ENCODE results near the gene PMM1. TPM values are rescaled to one million over a fixed set of nuclear protein-coding genes. Genes with fewer than 3 reads are reported as not detected.

The PMM1 gene
- total RNA-seq, 1 experiment from 2014 or later: 18.6 TPM

- ATAC-seq (no peak), DNase-seq (no peak)
- H2AFZ ChIP-seq (ENCODE audit: low read length): no peak overlapping the region
- BruUV-seq (replicated peaks): no TSS peak
- H3K9ac ChIP-seq (ENCODE audit: low read length): no peak overlapping the region
- intact Hi-C loops (cut with micrococcal nuclease): no loop called here
- no peaks in the 10 kb centered on the region for H3K9me2 ChIP-seq (replicated peaks; ENCODE audit: low read length)
- no peaks in the 10 kb centered on the region for H3K9me3 ChIP-seq (ENCODE audit: low read length)
- no peak overlapping the region for H3K27ac ChIP-seq (ENCODE audit: low read length)
- H3K4me2 ChIP-seq (ENCODE audit: low read length): no peak overlapping the region
- ChIA-PET CTCF (interaction anchor here (0.6 kb wide), 1 partner anchor 154 kb away, joined by 3 read pairs; no protein-coding TSS in a partner anchor), POLR2A (ENCODE audit: unreplicated experiment) (interaction anchor here (0.6 kb wide), 1 partner anchor 36 kb away, joined by 6 read pairs; no protein-coding TSS in a partner anchor)
- no peaks in the 10 kb centered on the region for H3K36me3 ChIP-seq (ENCODE audit: low read depth, low read length)
- no peaks in the 10 kb centered on the region for H3K27me3 ChIP-seq (ENCODE audit: low read length)
- H3K79me2 ChIP-seq (ENCODE audit: low read length): no peaks in the 10 kb centered on the region
- H3K4me3 ChIP-seq (ENCODE audit: low read length): no peak overlapping the region
- H3K4me1 ChIP-seq (ENCODE audit: insufficient read depth, low read length): 0 out of 2 replicates have a peak, but pooled peaks cover under 1% of the 10 kb centered on the region
- H3F3A ChIP-seq (ENCODE audit: low read length, unreplicated experiment): no peaks in the 10 kb centered on the region
- no peaks in the 10 kb centered on the region for H4K20me1 ChIP-seq (ENCODE audit: low read length)
- TF ChIP-seq CTCF (conservative IDR thresholded peaks at IDR 0.05; ENCODE audit: low read depth, low read length) (no peak), EZH2phosphoT487 (IDR thresholded peaks at IDR 0.05; ENCODE audit: borderline replicate concordance, low read length) (no peak), EZH2 (IDR thresholded peaks at IDR 0.05; ENCODE audit: low read length, unreplicated experiment) (no peak)
These were observed 32.0 kb downstream of the PMM1 start for GRCh38 chr22:41557401-41558240.

- H3K4me1 ChIP-seq (ENCODE audit: insufficient read depth, low read length): no peaks in the 10 kb centered on the region
- intact Hi-C loops (cut with micrococcal nuclease): no loop called here
These were observed 33.1 kb downstream of the PMM1 start for GRCh38 chr22:41556561-41556960.

More at GRCh38 chr22:41556561-41556960, 33.1 kb downstream of the PMM1 start:
- H3K9me2 ChIP-seq (replicated peaks; ENCODE audit: low read length): no peaks in the 10 kb centered on the region
- H3K27me3 ChIP-seq (ENCODE audit: low read length): no peaks in the 10 kb centered on the region
- ChIA-PET POLR2A (ENCODE audit: unreplicated experiment) (no interaction called here), CTCF (interaction anchor here (0.6 kb wide), 1 partner anchor 153 kb away, joined by 3 read pairs; no protein-coding TSS in a partner anchor)
- no TSS peak for BruUV-seq (replicated peaks)
- no peak overlapping the region for H3K27ac ChIP-seq (ENCODE audit: low read length)
- no peaks in the 10 kb centered on the region for H3K79me2 ChIP-seq (ENCODE audit: low read length)
- no peaks in the 10 kb centered on the region for H3F3A ChIP-seq (ENCODE audit: low read length, unreplicated experiment)
- no peaks in the 10 kb centered on the region for H4K20me1 ChIP-seq (ENCODE audit: low read length)
- no peak overlapping the region for H3K9ac ChIP-seq (ENCODE audit: low read length)
- DNase-seq (no peak), ATAC-seq (no peak)
- H3K4me3 ChIP-seq (ENCODE audit: low read length): no peak overlapping the region
- no peak overlapping the region for H3K4me2 ChIP-seq (ENCODE audit: low read length)
- no peaks in the 10 kb centered on the region for H3K36me3 ChIP-seq (ENCODE audit: low read depth, low read length)
- no peak for TF ChIP-seq EZH2 (IDR thresholded peaks at IDR 0.05; ENCODE audit: low read length, unreplicated experiment)
- TF ChIP-seq CTCF (conservative IDR thresholded peaks at IDR 0.05; ENCODE audit: low read depth, low read length): no peak
- no peak for TF ChIP-seq EZH2phosphoT487 (IDR thresholded peaks at IDR 0.05; ENCODE audit: borderline replicate concordance, low read length)
- no peak overlapping the region for H2AFZ ChIP-seq (ENCODE audit: low read length)
- H3K9me3 ChIP-seq (ENCODE audit: low read length): no peaks in the 10 kb centered on the region

All from PC-3 (cell line).